Prostate gland (tissue), 2 donors: ENCODE measurements around the gene INTS7. TPM values are rescaled to one million over a fixed set of nuclear protein-coding genes. Genes with fewer than 3 reads are reported as not detected.

Experiments used
- DNase-seq: peaks from one replicate; pipeline ENCODE4 v3.0.0-alpha.2; 2019; ENCODE audit warnings: low spot score
- H3K27ac ChIP-seq, 2 donors: fragments of 200-600 bp; sonication (generic); 2 replicates each; pipeline ENCODE4 v1.5.1; 2017 to 2019
- H3K27me3 ChIP-seq: fragments of 200-600 bp; sonication (generic); replicated peaks from 2 replicates; pipeline ENCODE4 v1.5.1; 2019; ENCODE audit not compliant: insufficient read depth
- H3K36me3 ChIP-seq, 2 donors: fragments of 200-600 bp; sonication (generic); 1 replicate in 1 of 2; 2 replicates in 1 of 2; pipeline versions ENCODE4 v1.5.1 to v1.8.1; 2017 to 2019
- H3K4me1 ChIP-seq: fragments of 200-600 bp; sonication (generic); replicated peaks from 2 replicates; pipeline ENCODE4 v1.5.1; 2019
- H3K4me3 ChIP-seq, 2 donors: fragments of 200-600 bp; sonication (generic); 2 replicates each; pipeline ENCODE4 v1.5.1; 2017 to 2019
- H3K9me3 ChIP-seq: fragments of 200-600 bp; sonication (generic); 2 replicates; pipeline ENCODE4 v1.5.1; 2017
- CTCF ChIP-seq, 4 experiments: fragments of 200-600 bp in 2 of 4; fragments of 450-650 bp in 2 of 4; sonication (generic) in 2 of 4; IDR thresholded peaks; 1 replicate in 3 of 4; 2 replicates in 1 of 4; pipeline ENCODE4 v1.5.1; 2016 to 2019; ENCODE audit warnings: antibody characterized with exemption in 4 of 4, mild to moderate bottlenecking in 2 of 4, moderate library complexity in 2 of 4
- POLR2A ChIP-seq: fragments of 450-650 bp; IDR thresholded peaks from one replicate; pipeline ENCODE4 v1.6.1; 2016; ENCODE audit warnings: antibody characterized with exemption, mild to moderate bottlenecking
- POLR2AphosphoS5 ChIP-seq: sonication (generic); formaldehyde crosslinking; IDR thresholded peaks from one replicate; pipeline ENCODE4 v1.6.1; 2017; ENCODE audit warnings: antibody characterized with exemption
- WGBS: methylation state at CpG from one replicate; pipeline ENCODE4 v1.1.5; 2018; 5-methylcytosine and 5-hydroxymethylcytosine counted together
- intact Hi-C: fragments of 100-400 bp; cut with DNase I; formaldehyde crosslinking; loops from one replicate; pipeline ENCODE4 v1.14.2; 2022
- total RNA-seq, 2 donors: library from RNA; depleted of rRNA; stranded (reverse); fragments of >200 nt; gene quantifications; one replicate each; pipeline ENCODE4 v1.1.0, GENCODE V29; 2016

Gene INTS7
- total RNA-seq, 2 donors from 2014 or later: 12.5 to 15.5 TPM

- no peaks in the 10 kb centered on the region for H3K27me3 ChIP-seq
- H3K4me3 ChIP-seq: no peak overlapping the region
- no peak for DNase-seq
- H3K4me1 ChIP-seq: peaks cover 2% of the 10 kb centered on the region
- H3K9me3 ChIP-seq: no peaks in the 10 kb centered on the region
- H3K36me3 ChIP-seq: no peaks in the 10 kb centered on the region
- WGBS: 93% methylated on average over 2 of the region's 2 CpGs
- intact Hi-C loops: no loop called here
- no peak for TF ChIP-seq POLR2AphosphoS5
- TF ChIP-seq POLR2A: no peak
- TF ChIP-seq CTCF (IDR thresholded peaks at IDR 0.05): no peak
- H3K27ac ChIP-seq: no peak overlapping the region
Measured at GRCh38 chr1:211952299-211952698, 83.1 kb downstream of the INTS7 start.

GRCh38 chr1:211951856-211952255, 83.5 kb downstream of the INTS7 start:
- peaks cover 2% of the 10 kb centered on the region for H3K4me1 ChIP-seq
- no peak for DNase-seq
- H3K27ac ChIP-seq: no peak overlapping the region
- no peaks in the 10 kb centered on the region for H3K27me3 ChIP-seq
- no peak overlapping the region for H3K4me3 ChIP-seq
- TF ChIP-seq POLR2AphosphoS5: no peak
- TF ChIP-seq POLR2A: no peak
- TF ChIP-seq CTCF (IDR thresholded peaks at IDR 0.05): no peak
- H3K9me3 ChIP-seq: no peaks in the 10 kb centered on the region
- intact Hi-C loops: no loop called here
- no peaks in the 10 kb centered on the region for H3K36me3 ChIP-seq

DNA sequence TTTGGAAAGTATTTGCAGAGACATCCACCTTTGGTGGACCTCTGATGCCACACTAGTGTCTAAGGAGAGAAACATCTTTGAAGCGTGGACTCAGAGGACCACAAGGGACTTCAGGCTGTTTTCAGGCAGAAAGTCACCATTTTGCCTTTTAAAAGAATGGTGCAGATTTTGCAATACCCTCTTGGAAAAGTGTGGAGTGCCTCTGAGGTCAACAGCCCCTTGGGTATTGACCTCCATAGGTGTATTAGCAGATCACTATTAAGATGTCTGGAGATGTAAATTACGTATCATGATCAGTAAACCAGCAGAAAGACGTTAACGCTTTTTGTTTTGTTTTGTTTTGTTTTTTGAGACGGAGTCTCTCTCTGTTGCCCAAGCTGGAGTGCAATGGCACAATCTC, 87.0 kb downstream of the INTS7 start:
- Histone ChIP-seq H3K9me3 (no peaks in the 10 kb centered on the region), H3K4me1 (peaks cover 5% of the 10 kb centered on the region), H3K27ac (no peak overlapping the region), H3K36me3 (no peaks in the 10 kb centered on the region), H3K4me3 (no peak overlapping the region), H3K27me3 (no peaks in the 10 kb centered on the region)
- DNase-seq: no peak
- intact Hi-C loops: no loop called here
- TF ChIP-seq CTCF (IDR thresholded peaks at IDR 0.05): no peak
- WGBS: 94% methylated on average over 5 of the region's 5 CpGs

GRCh38 chr1:211947396-211948295, 87.7 kb downstream of the INTS7 start:
- H3K27me3 ChIP-seq: no peaks in the 10 kb centered on the region
- no peak overlapping the region for H3K4me3 ChIP-seq
- intact Hi-C loops: no loop called here
- DNase-seq: no peak
- H3K9me3 ChIP-seq: no peaks in the 10 kb centered on the region
- no peak for TF ChIP-seq POLR2A
- TF ChIP-seq POLR2AphosphoS5: peak; percentile 15
- H3K36me3 ChIP-seq: no peaks in the 10 kb centered on the region
- H3K4me1 ChIP-seq: peaks cover 5% of the 10 kb centered on the region
- 62% methylated on average over 11 of the region's 11 CpGs for WGBS
- no peak overlapping the region for H3K27ac ChIP-seq

- WGBS: 41% methylated on average over 10 of the region's 10 CpGs
- intact Hi-C loops: no loop called here
- Histone ChIP-seq H3K27me3 (no peaks in the 10 kb centered on the region), H3K36me3 (no peaks in the 10 kb centered on the region), H3K27ac (peak overlapping the region in 1 of 2 donors; percentile 50), H3K9me3 (no peaks in the 10 kb centered on the region), H3K4me1 (peaks cover 5% of the 10 kb centered on the region), H3K4me3 (no peak overlapping the region)
- TF ChIP-seq CTCF (IDR thresholded peaks at IDR 0.05) (peak in 3 of 4 experiments; percentile 62 to 76 (median 75)), POLR2A (no peak), POLR2AphosphoS5 (peak; percentile 83)
- peak; percentile 87 for DNase-seq
Measured at GRCh38 chr1:211944733-211945500, 90.4 kb downstream of the INTS7 start.
